DOHH2 (cell line): ENCODE measurements around the gene DIP2C.

Experiments used
- H3F3A ChIP-seq: fragments of 200-600 bp; sonication (generic), shearing (Covaris generic); 2 replicates; pipeline ENCODE4 v1.6.0; 2016; ENCODE audit warnings: antibody characterized with exemption, mild to moderate bottlenecking; ENCODE audit not compliant: control insufficient read depth, insufficient read depth
- H3K27ac ChIP-seq: fragments of 200-600 bp; sonication (generic); 2 replicates; pipeline ENCODE4 v1.5.1; 2014; ENCODE audit warnings: low read depth, mild to moderate bottlenecking, low read length, moderate library complexity
- H3K27me3 ChIP-seq: fragments of 200-600 bp; sonication (generic); 2 replicates; pipeline ENCODE4 v1.6.1; 2014; ENCODE audit warnings: mild to moderate bottlenecking, low read length, mixed read lengths; ENCODE audit not compliant: control insufficient read depth
- H3K36me3 ChIP-seq: fragments of 200-600 bp; sonication (generic); 2 replicates; pipeline ENCODE4 v1.6.1; 2014; ENCODE audit warnings: mild to moderate bottlenecking, low read length, moderate library complexity, mixed read lengths; ENCODE audit not compliant: control insufficient read depth
- H3K4me1 ChIP-seq: fragments of 200-600 bp; sonication (generic); 2 replicates; pipeline ENCODE4 v1.6.1; 2014; ENCODE audit warnings: mild to moderate bottlenecking, low read length, mixed read lengths; ENCODE audit not compliant: control insufficient read depth
- H3K4me2 ChIP-seq: fragments of 200-600 bp; sonication (generic); 2 replicates; pipeline ENCODE4 v1.6.0; 2014; ENCODE audit warnings: mild to moderate bottlenecking, low read length, moderate library complexity
- H3K4me3 ChIP-seq: fragments of 200-600 bp; sonication (generic); 2 replicates; pipeline ENCODE4 v1.5.1; 2014; ENCODE audit warnings: mild to moderate bottlenecking, low read length, mixed read lengths
- H3K79me2 ChIP-seq: fragments of 200-600 bp; sonication (generic); 2 replicates; pipeline ENCODE4 v1.6.1; 2014; ENCODE audit warnings: mild to moderate bottlenecking, low read length, mixed read lengths; ENCODE audit not compliant: control insufficient read depth
- H3K9me2 ChIP-seq: fragments of 200-600 bp; sonication (generic); replicated peaks from 2 replicates; pipeline ENCODE4 v1.6.1; 2014; ENCODE audit warnings: mild to moderate bottlenecking, low read length, mixed read lengths; ENCODE audit not compliant: control insufficient read depth
- H3K9me3 ChIP-seq: fragments of 200-600 bp; sonication (generic); 2 replicates; pipeline ENCODE4 v1.6.1; 2014; ENCODE audit warnings: antibody characterized with exemption, low read length, mixed read lengths; ENCODE audit not compliant: control insufficient read depth, insufficient read depth
- H4K20me1 ChIP-seq: fragments of 200-600 bp; sonication (generic); 2 replicates; pipeline ENCODE4 v1.6.0; 2014; ENCODE audit warnings: low read depth, mild to moderate bottlenecking, antibody characterized with exemption, low read length, moderate library complexity; ENCODE audit not compliant: control insufficient read depth, insufficient read depth
- CTCF ChIP-seq: fragments of 200-600 bp; sonication (generic); IDR thresholded peaks from one replicate; pipeline ENCODE4 v1.5.1; 2014; ENCODE audit warnings: antibody characterized with exemption, mild to moderate bottlenecking, low read depth, low read length; ENCODE audit not compliant: poor library complexity, severe bottlenecking
- EZH2phosphoT487 ChIP-seq: fragments of 200-600 bp; sonication (generic); IDR thresholded peaks from 2 replicates; pipeline ENCODE4 v1.6.1; 2017; ENCODE audit warnings: borderline replicate concordance, mild to moderate bottlenecking, antibody characterized with exemption, low read length, moderate library complexity, mixed read lengths

Gene DIP2C

DNA sequence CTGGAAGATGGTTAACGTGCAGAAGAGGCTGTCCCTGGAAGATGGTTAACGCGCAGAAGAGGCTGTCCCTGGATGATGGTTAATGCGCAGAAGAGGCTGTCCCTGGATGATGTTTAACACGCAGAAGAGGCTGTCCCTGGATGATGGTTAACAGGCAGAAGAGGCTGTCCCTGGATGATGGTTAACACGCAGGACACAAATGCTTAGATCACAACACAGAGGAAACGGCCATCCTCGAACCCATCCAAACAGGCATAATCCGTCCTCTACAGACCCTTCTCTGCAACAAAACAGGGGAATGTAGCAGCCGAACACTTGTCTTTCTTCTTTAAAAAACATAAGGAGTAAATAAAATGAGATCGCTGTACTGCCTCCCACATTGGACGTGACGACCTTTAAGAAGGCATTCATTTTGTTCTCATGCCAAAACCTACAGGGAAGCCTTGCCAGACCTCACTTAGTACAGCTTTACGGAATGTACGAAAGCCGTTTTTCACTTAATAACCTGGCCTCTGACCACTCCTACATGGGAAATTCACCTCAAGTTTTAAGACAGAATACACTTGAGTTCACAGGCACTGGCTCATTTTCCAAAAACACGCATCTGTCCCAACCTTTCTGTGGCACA, 309.0 kb downstream of the DIP2C start:
- H3F3A ChIP-seq = peaks cover 8% of the 10 kb centered on the region; the same call in 1 of the 2 replicates
- no peaks in the 10 kb centered on the region for H3K9me2 ChIP-seq
- H3K9me3 ChIP-seq = no peaks in the 10 kb centered on the region
- no peak overlapping the region for H3K27ac ChIP-seq
- no peaks in the 10 kb centered on the region for H3K79me2 ChIP-seq
- H3K36me3 ChIP-seq = peaks cover 66% of the 10 kb centered on the region
- H4K20me1 ChIP-seq = no peaks in the 10 kb centered on the region
- H3K4me2 ChIP-seq = no peak overlapping the region
- no peak for TF ChIP-seq CTCF
- no peak for TF ChIP-seq EZH2phosphoT487
- no peaks in the 10 kb centered on the region for H3K27me3 ChIP-seq
- H3K4me3 ChIP-seq = no peak overlapping the region
- peaks cover 13% of the 10 kb centered on the region for H3K4me1 ChIP-seq

DNA sequence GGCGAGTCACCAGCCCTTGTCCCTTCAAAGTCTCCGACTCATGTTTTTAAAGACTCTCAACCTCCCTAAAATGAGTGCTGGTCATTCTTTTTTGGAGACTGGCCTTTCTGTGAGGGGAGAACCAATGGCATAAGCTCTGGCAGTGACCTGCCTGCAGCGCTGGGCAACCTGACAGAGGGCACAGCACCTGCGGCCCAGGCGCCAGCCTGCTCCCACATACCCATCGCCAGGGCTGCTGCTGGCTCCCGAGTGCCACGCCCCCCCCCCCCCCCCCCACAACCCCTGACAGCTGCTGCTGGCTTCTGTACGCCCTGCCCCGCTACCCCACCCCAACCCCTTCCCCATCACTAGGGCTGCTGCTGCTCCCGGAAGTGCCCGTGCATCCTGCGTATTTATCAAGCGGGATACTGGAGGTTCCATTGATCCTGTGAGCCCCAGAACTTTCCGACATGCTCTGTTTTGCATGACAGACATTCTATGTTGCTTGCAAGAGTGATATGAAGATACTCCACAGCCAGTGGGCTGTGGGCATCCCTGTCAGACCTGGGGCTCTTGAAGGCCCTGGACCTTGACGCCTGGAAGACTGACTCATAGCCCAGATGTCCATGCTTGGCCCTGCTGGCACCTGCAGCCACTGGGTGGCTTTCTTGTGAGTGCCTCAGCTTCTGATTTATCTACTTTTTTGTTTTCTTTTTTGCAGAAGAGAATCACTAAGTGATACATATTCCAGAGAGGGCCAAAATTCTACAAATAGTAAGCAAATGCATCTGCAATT, 310.4 kb downstream of the DIP2C start:
- Histone ChIP-seq H3K4me2 (no peak overlapping the region), H3K9me3 (no peaks in the 10 kb centered on the region), H4K20me1 (no peaks in the 10 kb centered on the region), H3K27ac (no peak overlapping the region), H3K4me3 (no peak overlapping the region), H3K9me2 (no peaks in the 10 kb centered on the region), H3K4me1 (peaks cover 17% of the 10 kb centered on the region), H3K27me3 (no peaks in the 10 kb centered on the region), H3K79me2 (no peaks in the 10 kb centered on the region), H3F3A (peaks cover 8% of the 10 kb centered on the region; the same call in 1 of the 2 replicates), H3K36me3 (peaks cover 68% of the 10 kb centered on the region)
- TF ChIP-seq CTCF = no peak
- TF ChIP-seq EZH2phosphoT487 = no peak

GRCh38 chr10:378230-378929, 311.1 kb downstream of the DIP2C start:
- H4K20me1 ChIP-seq = no peaks in the 10 kb centered on the region
- no peaks in the 10 kb centered on the region for H3K27me3 ChIP-seq
- peaks cover 10% of the 10 kb centered on the region for H3K4me1 ChIP-seq
- peaks cover 8% of the 10 kb centered on the region; the same call in 1 of the 2 replicates for H3F3A ChIP-seq
- no peaks in the 10 kb centered on the region for H3K9me2 ChIP-seq
- no peaks in the 10 kb centered on the region for H3K9me3 ChIP-seq
- TF ChIP-seq CTCF = no peak
- no peak for TF ChIP-seq EZH2phosphoT487
- H3K27ac ChIP-seq = no peak overlapping the region
- H3K4me3 ChIP-seq = no peak overlapping the region
- no peak overlapping the region for H3K4me2 ChIP-seq
- no peaks in the 10 kb centered on the region for H3K79me2 ChIP-seq
- H3K36me3 ChIP-seq = peaks cover 63% of the 10 kb centered on the region
